ENCODE results near the gene SRGAP3. TPM values are rescaled to one million over a fixed set of nuclear protein-coding genes. Genes with fewer than 3 reads are reported as not detected.

The SRGAP3 gene
- total RNA-seq, 2 experiments from 2014 or later = 1.8 to 2.5 TPM

GRCh38 chr3:9271903-9272302 lies 22.5 kb upstream of the SRGAP3 start:
- CTCF ChIA-PET = no interaction called here

GRCh38 chr3:9270704-9271103 lies 21.3 kb upstream of the SRGAP3 start:
- Mint-ChIP-seq H3K4me1 (ENCODE audit: low read depth) (no peaks in the 10 kb centered on the region), H3K27me3 (peaks cover 3% of the 10 kb centered on the region), H3K36me3 (ENCODE audit: low read depth) (no peaks in the 10 kb centered on the region), H3K9me3 (no peaks in the 10 kb centered on the region), H3K27ac (no peak overlapping the region), H3K4me3 (no peak overlapping the region)
- DNase-seq = no peak
- POLR2A ChIA-PET = no interaction called here
- CTCF ChIA-PET = no interaction called here
- no peak for TF ChIP-seq CTCF (IDR thresholded peaks at IDR 0.05)
- intact Hi-C loops (cut with micrococcal nuclease) = no loop called here
- ATAC-seq = no peak

More at GRCh38 chr3:9271903-9272302, 22.5 kb upstream of the SRGAP3 start:
- no peak for DNase-seq
- Mint-ChIP-seq H3K27ac (no peak overlapping the region), H3K36me3 (ENCODE audit: low read depth) (no peaks in the 10 kb centered on the region), H3K9me3 (no peaks in the 10 kb centered on the region), H3K27me3 (peaks cover 3% of the 10 kb centered on the region), H3K4me3 (no peak overlapping the region), H3K4me1 (ENCODE audit: low read depth) (no peaks in the 10 kb centered on the region)
- intact Hi-C loops (cut with micrococcal nuclease) = no loop called here
- no peak for TF ChIP-seq CTCF (IDR thresholded peaks at IDR 0.05)
- POLR2A ChIA-PET = no interaction called here
- ATAC-seq = no peak

- POLR2A ChIA-PET = no interaction called here
- ATAC-seq = no peak
- intact Hi-C loops (cut with micrococcal nuclease) = no loop called here
Observed at GRCh38 chr3:9266716-9267115, 17.3 kb upstream of the SRGAP3 start.

GRCh38 chr3:9260305-9260704 lies 10.9 kb upstream of the SRGAP3 start:
- ATAC-seq = no peak
- CTCF ChIA-PET = no interaction called here

More at GRCh38 chr3:9266716-9267115, 17.3 kb upstream of the SRGAP3 start:
- CTCF ChIA-PET = no interaction called here
- DNase-seq = no peak
- Mint-ChIP-seq H3K27ac (no peak overlapping the region), H3K4me3 (no peak overlapping the region), H3K36me3 (ENCODE audit: low read depth) (no peaks in the 10 kb centered on the region), H3K27me3 (no peaks in the 10 kb centered on the region), H3K4me1 (ENCODE audit: low read depth) (no peaks in the 10 kb centered on the region), H3K9me3 (no peaks in the 10 kb centered on the region)
- no peak for TF ChIP-seq CTCF (IDR thresholded peaks at IDR 0.05)

GRCh38 chr3:9257092-9257491 lies 7.6 kb upstream of the SRGAP3 start:
- ChIA-PET POLR2A (interaction anchor here (1.1 kb wide), 1 partner anchor 285 kb away, joined by 3 read pairs; no protein-coding TSS in a partner anchor), CTCF (interaction anchor here (1.4 kb wide), 1 partner anchor 45 kb away, joined by 3 read pairs; no protein-coding TSS in a partner anchor)
- intact Hi-C loops (cut with micrococcal nuclease) = no loop called here
- no peak for DNase-seq
- Mint-ChIP-seq H3K36me3 (ENCODE audit: low read depth) (peaks cover 3% of the 10 kb centered on the region), H3K9me3 (peaks cover 4% of the 10 kb centered on the region), H3K4me1 (ENCODE audit: low read depth) (no peaks in the 10 kb centered on the region), H3K4me3 (no peak overlapping the region), H3K27ac (no peak overlapping the region), H3K27me3 (peaks cover 14% of the 10 kb centered on the region)
- ATAC-seq = no peak
- no peak for TF ChIP-seq CTCF (IDR thresholded peaks at IDR 0.05)

More at GRCh38 chr3:9260305-9260704, 10.9 kb upstream of the SRGAP3 start:
- peaks cover 4% of the 10 kb centered on the region for H3K9me3 Mint-ChIP-seq
- no peak for TF ChIP-seq CTCF (IDR thresholded peaks at IDR 0.05)
- no peak overlapping the region for H3K4me3 Mint-ChIP-seq
- H3K27ac Mint-ChIP-seq = no peak overlapping the region
- peaks cover 9% of the 10 kb centered on the region for H3K27me3 Mint-ChIP-seq
- POLR2A ChIA-PET = no interaction called here
- intact Hi-C loops (cut with micrococcal nuclease) = no loop called here
- H3K36me3 Mint-ChIP-seq (ENCODE audit: low read depth) = peaks cover 3% of the 10 kb centered on the region
- H3K4me1 Mint-ChIP-seq (ENCODE audit: low read depth) = no peaks in the 10 kb centered on the region
- DNase-seq = no peak

Measured in activated CD8-positive, alpha-beta T cell treated with anti-CD3 and anti-CD28 coated beads for 36 hours (primary cell).